AG10803 (cell line): ENCODE measurements around the gene PIK3C2B.

Experiments
- DNase-seq: peaks from one replicate; pipeline ENCODE4 v3.0.0; 2010; ENCODE audit warnings: low read depth
- H3K4me3 ChIP-seq: 2 replicates; pipeline ENCODE4 v1.5.1; 2011; ENCODE audit warnings: mild to moderate bottlenecking, low read length, control low read depth
- TF ChIP-seq, protein P1 (sequence below): conservative IDR thresholded peaks from 2 replicates; pipeline ENCODE4 v1.5.1; 2011; ENCODE audit warnings: mild to moderate bottlenecking, low read length, control low read depth, inconsistent platforms

PIK3C2B gene

GRCh38 chr1:204478172-204478899 is 16.3 kb downstream of the PIK3C2B start:
- no peak for DNase-seq
- no peak overlapping the region for H3K4me3 ChIP-seq
- TF ChIP-seq, protein P1, sequence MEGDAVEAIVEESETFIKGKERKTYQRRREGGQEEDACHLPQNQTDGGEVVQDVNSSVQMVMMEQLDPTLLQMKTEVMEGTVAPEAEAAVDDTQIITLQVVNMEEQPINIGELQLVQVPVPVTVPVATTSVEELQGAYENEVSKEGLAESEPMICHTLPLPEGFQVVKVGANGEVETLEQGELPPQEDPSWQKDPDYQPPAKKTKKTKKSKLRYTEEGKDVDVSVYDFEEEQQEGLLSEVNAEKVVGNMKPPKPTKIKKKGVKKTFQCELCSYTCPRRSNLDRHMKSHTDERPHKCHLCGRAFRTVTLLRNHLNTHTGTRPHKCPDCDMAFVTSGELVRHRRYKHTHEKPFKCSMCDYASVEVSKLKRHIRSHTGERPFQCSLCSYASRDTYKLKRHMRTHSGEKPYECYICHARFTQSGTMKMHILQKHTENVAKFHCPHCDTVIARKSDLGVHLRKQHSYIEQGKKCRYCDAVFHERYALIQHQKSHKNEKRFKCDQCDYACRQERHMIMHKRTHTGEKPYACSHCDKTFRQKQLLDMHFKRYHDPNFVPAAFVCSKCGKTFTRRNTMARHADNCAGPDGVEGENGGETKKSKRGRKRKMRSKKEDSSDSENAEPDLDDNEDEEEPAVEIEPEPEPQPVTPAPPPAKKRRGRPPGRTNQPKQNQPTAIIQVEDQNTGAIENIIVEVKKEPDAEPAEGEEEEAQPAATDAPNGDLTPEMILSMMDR, result 0 out of 2 replicates have a peak, but pooled peaks have one; percentile 16

DNA sequence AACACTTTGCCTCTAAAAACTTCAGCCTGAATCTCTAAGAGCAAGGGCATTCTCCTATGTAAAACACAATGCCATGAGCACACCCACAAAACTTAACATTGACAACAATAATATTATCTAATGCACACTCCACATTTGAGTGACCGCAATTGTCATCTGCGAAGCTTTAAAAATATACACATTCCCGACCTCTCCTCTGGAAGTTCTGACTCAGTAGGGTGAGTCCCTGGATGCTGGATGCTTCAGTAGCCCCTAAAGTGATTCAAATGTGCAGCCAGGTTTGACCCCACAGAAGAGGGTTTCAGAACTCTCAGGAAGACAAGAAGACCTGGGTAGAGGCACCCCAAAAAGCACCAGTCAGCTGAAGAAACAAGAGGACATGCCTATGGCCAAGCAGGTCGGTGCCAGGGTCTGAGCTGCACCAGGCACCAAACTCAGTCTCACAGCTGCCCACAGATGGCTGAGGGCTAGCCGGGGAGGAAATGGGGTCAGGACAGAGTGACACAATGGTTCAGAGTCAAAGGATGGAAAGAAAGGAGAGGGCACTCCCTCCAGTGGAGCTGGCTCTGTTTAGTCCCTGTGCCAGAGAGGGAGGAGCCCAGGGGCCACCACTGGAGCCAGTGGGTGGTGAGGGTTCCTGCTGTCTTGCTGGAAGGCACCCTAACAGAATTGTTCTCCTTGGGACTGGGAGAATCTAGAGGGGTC is 17.4 kb downstream of the PIK3C2B start:
- no peak for DNase-seq

GRCh38 chr1:204476563-204476962 is 18.0 kb downstream of the PIK3C2B start:
- TF ChIP-seq, protein P1, result no peak
- H3K4me3 ChIP-seq, result no peak overlapping the region
- DNase-seq, result no peak

More for the DNA sequence above, 17.4 kb downstream of the PIK3C2B start:
- H3K4me3 ChIP-seq, result no peak overlapping the region
- TF ChIP-seq, protein P1, result no peak

DNA sequence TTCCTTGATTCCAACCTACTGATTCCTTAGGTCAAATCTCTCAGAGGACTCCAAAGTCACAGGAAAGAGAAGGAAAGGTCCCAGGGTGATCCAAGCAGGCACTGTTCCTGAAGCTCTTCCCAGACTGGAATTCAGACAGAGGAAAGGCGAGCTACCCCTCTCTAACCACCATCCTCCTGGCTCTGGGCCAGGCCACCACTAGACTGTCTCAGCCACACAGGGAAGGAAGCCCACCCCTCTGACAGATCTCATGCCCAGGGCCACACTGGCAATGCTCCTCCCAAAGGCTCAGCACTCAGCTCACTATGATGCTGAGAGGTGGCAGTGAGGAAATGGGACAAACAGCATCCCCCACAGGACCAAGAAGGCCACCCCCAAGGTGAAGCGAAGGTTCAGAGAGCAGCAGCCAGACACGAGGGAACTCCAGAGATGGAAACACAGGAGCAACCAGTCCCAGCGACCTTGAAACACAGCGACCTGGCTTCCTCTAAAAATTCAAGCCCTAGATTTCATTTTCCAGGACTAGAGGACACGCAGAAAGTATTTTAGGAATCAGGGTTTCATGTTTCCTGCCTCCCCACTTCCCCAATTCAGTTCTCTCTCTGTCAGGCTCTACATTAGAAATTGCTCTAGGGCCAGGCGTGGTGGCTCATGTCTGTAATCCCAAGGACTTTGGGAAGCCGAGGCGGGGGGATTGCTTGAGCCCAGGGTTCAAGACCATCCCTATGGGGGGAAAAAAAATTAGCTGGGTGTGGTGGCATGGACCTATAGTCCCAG is 18.8 kb downstream of the PIK3C2B start:
- no peak for DNase-seq
- TF ChIP-seq, protein P1, result no peak
- no peak overlapping the region for H3K4me3 ChIP-seq

DNA sequence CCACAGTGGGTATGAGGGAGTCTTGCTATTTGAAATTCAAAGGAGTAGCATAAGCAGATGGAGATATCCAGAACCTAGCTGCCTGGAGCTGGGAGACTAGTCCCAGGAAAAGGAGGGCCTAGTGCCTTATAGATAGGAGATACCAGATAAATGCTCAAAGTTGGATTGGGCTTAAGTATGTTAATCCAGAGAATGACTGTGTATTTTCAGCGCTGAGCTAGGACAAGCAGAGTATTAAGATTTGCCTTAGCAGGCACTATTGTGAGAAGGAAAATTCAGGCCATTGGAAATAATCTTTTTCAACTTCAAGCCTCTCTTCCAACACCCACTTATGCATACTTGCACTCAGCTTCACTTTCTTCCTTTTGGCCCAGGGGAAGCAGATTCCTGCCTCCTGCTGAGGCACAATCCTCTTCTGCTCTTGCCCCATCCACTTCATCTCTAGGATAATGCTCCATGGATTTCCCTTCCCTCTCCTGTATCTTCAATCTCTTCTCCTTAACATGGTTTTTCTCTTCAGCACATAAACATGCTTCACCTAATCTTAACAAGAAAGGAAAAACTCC is 21.1 kb downstream of the PIK3C2B start:
- no peak overlapping the region for H3K4me3 ChIP-seq
- TF ChIP-seq, protein P1, result no peak
- DNase-seq, result no peak

DNA sequence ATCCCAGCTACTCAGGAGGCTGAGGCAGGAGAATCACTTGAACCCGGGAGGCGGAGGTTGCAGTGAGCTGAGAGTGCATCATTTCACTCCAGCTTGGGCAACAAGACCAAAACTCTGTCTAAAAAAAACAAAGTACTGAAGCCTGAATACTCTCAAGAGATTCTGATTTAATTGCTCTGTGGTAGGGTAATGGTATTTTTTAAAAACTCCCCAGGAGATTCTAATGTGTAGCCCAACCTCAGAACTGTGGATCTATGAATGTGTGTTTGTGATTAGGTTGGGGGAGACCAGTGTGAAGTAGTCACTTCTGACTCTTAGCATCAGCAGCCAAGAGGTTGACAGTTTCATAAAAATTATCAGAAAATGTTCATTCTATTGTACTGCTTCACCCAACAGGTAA is 21.9 kb downstream of the PIK3C2B start:
- H3K4me3 ChIP-seq, result no peak overlapping the region
- TF ChIP-seq, protein P1, result no peak
- DNase-seq, result no peak
